Hepatocyte (in vitro differentiated cells): ENCODE measurements around the gene ETV6. TPM values are rescaled to one million over a fixed set of nuclear protein-coding genes. Genes with fewer than 3 reads are reported as not detected.

ENCODE experiments used
- DNase-seq: peaks from one replicate; pipeline ENCODE4 v3.0.0-alpha.2; 2016; ENCODE audit warnings: low spot score
- H2AFZ ChIP-seq: fragments of 200-600 bp; sonication (generic); 2 replicates; pipeline ENCODE4 v1.6.0; 2016; ENCODE audit warnings: antibody characterized with exemption, mild to moderate bottlenecking
- H3K27ac ChIP-seq: fragments of 200-600 bp; sonication (generic); 2 replicates; pipeline ENCODE4 v1.5.1; 2016; ENCODE audit warnings: mild to moderate bottlenecking
- H3K27me3 ChIP-seq: fragments of 200-600 bp; sonication (generic); 2 replicates; pipeline ENCODE4 v1.6.1; 2016
- H3K36me3 ChIP-seq: fragments of 200-600 bp; sonication (generic); replicated peaks from 2 replicates; pipeline ENCODE4 v1.5.1; 2016; ENCODE audit warnings: low read depth; ENCODE audit not compliant: insufficient read depth
- H3K4me1 ChIP-seq: fragments of 200-600 bp; sonication (generic); 2 replicates; pipeline ENCODE4 v1.5.1; 2016; ENCODE audit warnings: mild to moderate bottlenecking, moderate library complexity; ENCODE audit not compliant: insufficient read depth
- H3K4me2 ChIP-seq: fragments of 200-600 bp; sonication (generic); 2 replicates; pipeline ENCODE4 v1.6.0; 2016
- H3K4me3 ChIP-seq: fragments of 200-600 bp; sonication (generic); 2 replicates; pipeline ENCODE4 v1.5.1; 2016; ENCODE audit warnings: mild to moderate bottlenecking
- H3K79me2 ChIP-seq: fragments of 200-600 bp; sonication (generic); 2 replicates; pipeline ENCODE4 v1.6.0; 2017; ENCODE audit warnings: mild to moderate bottlenecking
- H3K9me2 ChIP-seq: fragments of 200-600 bp; sonication (generic); replicated peaks from 2 replicates; pipeline ENCODE4 v1.6.0; 2017; ENCODE audit warnings: mild to moderate bottlenecking; ENCODE audit not compliant: insufficient read depth
- H3K9me3 ChIP-seq: fragments of 200-600 bp; sonication (generic); 2 replicates; pipeline ENCODE4 v1.5.1; 2016; ENCODE audit warnings: low read depth, mild to moderate bottlenecking
- H4K20me1 ChIP-seq: fragments of 200-600 bp; sonication (generic); 2 replicates; pipeline ENCODE4 v1.6.0; 2016; ENCODE audit warnings: mild to moderate bottlenecking; ENCODE audit not compliant: insufficient read depth, poor library complexity, severe bottlenecking
- CTCF ChIP-seq: fragments of 200-600 bp; sonication (generic); IDR thresholded peaks from 2 replicates; pipeline ENCODE4 v1.5.1; 2016; ENCODE audit warnings: antibody characterized with exemption, mild to moderate bottlenecking; ENCODE audit not compliant: poor library complexity
- EZH2 ChIP-seq: fragments of 200-600 bp; sonication (generic); IDR thresholded peaks from 2 replicates; pipeline ENCODE4 v1.6.1; 2016; ENCODE audit warnings: antibody characterized with exemption, mild to moderate bottlenecking, borderline replicate concordance
- EZH2phosphoT487 ChIP-seq: fragments of 200-600 bp; sonication (generic); IDR thresholded peaks from one replicate; pipeline ENCODE4 v1.6.1; 2018; ENCODE audit warnings: antibody characterized with exemption, mild to moderate bottlenecking, low read depth, moderate library complexity; ENCODE audit not compliant: unreplicated experiment, severe bottlenecking
- whole genome bisulfite sequencing: methylation state at CpG from one replicate; pipeline ENCODE4 v1.1.6; 2016; ENCODE audit warnings: low lambda C conversion rate; ENCODE audit errors: missing lambda C conversion rate; 5-methylcytosine and 5-hydroxymethylcytosine counted together
- polyA plus RNA-seq: library from polyadenylated mRNA; unstranded; fragments of >200 nt; fragmentation: Nextera tagmentation; extraction: Ambion mirVana; gene quantifications from 2 replicates; pipeline ENCODE4 v1.2.1, GENCODE V29; 2016
- total RNA-seq: library from RNA; depleted of rRNA; stranded (reverse); fragments of >200 nt; gene quantifications from 2 replicates; pipeline ENCODE4 v1.2.3, GENCODE V29; 2014

ETV6 gene
- total and polyA plus RNA-seq, 2 experiments from 2014 or later, result 8.0 to 9.7 TPM

GRCh38 chr12:11941606-11942337 is 292.3 kb downstream of the ETV6 start:
- H3K4me3 ChIP-seq, result no peak overlapping the region
- no peaks in the 10 kb centered on the region for H3K36me3 ChIP-seq
- TF ChIP-seq CTCF (no peak), EZH2phosphoT487 (no peak), EZH2 (no peak)
- no peaks in the 10 kb centered on the region for H4K20me1 ChIP-seq
- DNase-seq, result no peak
- no peaks in the 10 kb centered on the region for H3K27me3 ChIP-seq
- no peaks in the 10 kb centered on the region for H3K9me3 ChIP-seq
- no peak overlapping the region for H3K27ac ChIP-seq
- H3K4me1 ChIP-seq, result no peaks in the 10 kb centered on the region
- H3K4me2 ChIP-seq, result no peak overlapping the region
- H3K79me2 ChIP-seq, result no peaks in the 10 kb centered on the region
- no peak overlapping the region for H2AFZ ChIP-seq
- H3K9me2 ChIP-seq, result no peaks in the 10 kb centered on the region
- 89% methylated on average over 1 of the region's 1 CpG for WGBS

- Histone ChIP-seq H3K36me3 (no peaks in the 10 kb centered on the region), H3K4me3 (no peak overlapping the region), H3K27me3 (no peaks in the 10 kb centered on the region), H3K9me2 (no peaks in the 10 kb centered on the region), H3K79me2 (no peaks in the 10 kb centered on the region), H3K27ac (no peak overlapping the region), H2AFZ (no peak overlapping the region), H3K9me3 (no peaks in the 10 kb centered on the region), H4K20me1 (no peaks in the 10 kb centered on the region), H3K4me2 (no peak overlapping the region), H3K4me1 (no peaks in the 10 kb centered on the region)
- no peak for TF ChIP-seq CTCF
- TF ChIP-seq EZH2, result no peak
- no peak for TF ChIP-seq EZH2phosphoT487
- no peak for DNase-seq
- WGBS, result 76% methylated on average over 12 of the region's 12 CpGs
Observed at GRCh38 chr12:11943919-11944700, 294.6 kb downstream of the ETV6 start.
